Liver (tissue), 9 donors: ENCODE data around the gene HNMT. TPM values are rescaled to one million over a fixed set of nuclear protein-coding genes. Genes with fewer than 3 reads are reported as not detected.

ENCODE experiments used
- DNase-seq: peaks from one replicate; pipeline ENCODE4 v3.0.0-alpha.2; 2017; ENCODE audit warnings: low spot score
- H3K27ac ChIP-seq, 2 donors: one replicate each; pipeline ENCODE4 v1.7.0; 2013; ENCODE audit warnings: inconsistent platforms in 2 of 2, low read length in 2 of 2, control low read depth in 1 of 2, low read depth in 1 of 2, mild to moderate bottlenecking in 1 of 2
- H3K27me3 ChIP-seq, 4 donors: one replicate each; pipeline versions ENCODE4 v1.6.1 to v1.7.0; 2013; ENCODE audit warnings: low read length in 3 of 4, inconsistent platforms in 1 of 4, mild to moderate bottlenecking in 1 of 4, moderate library complexity in 1 of 4; ENCODE audit not compliant: control insufficient read depth in 4 of 4, insufficient read depth in 4 of 4
- H3K36me3 ChIP-seq, 4 donors: one replicate each; pipeline versions ENCODE4 v1.6.1 to v1.7.0; 2013; ENCODE audit warnings: low read length in 3 of 4, mild to moderate bottlenecking in 3 of 4, low read depth in 1 of 4, moderate library complexity in 1 of 4; ENCODE audit not compliant: control insufficient read depth in 4 of 4, insufficient read depth in 3 of 4
- H3K4me1 ChIP-seq, 4 donors: one replicate each; pipeline versions ENCODE4 v1.6.1 to v1.7.0; 2013; ENCODE audit warnings: low read length in 3 of 4, mild to moderate bottlenecking in 3 of 4, moderate library complexity in 1 of 4; ENCODE audit not compliant: control insufficient read depth in 4 of 4, insufficient read depth in 4 of 4
- H3K4me3 ChIP-seq, 3 donors: one replicate each; pipeline versions ENCODE4 v1.6.1 to v1.7.0; 2013; ENCODE audit warnings: low read length in 3 of 3, control low read depth in 1 of 3, low read depth in 1 of 3, mild to moderate bottlenecking in 1 of 3
- H3K9ac ChIP-seq, 2 donors: one replicate each; pipeline ENCODE4 v1.7.0; 2013; ENCODE audit warnings: low read length in 2 of 2, mild to moderate bottlenecking in 2 of 2, moderate library complexity in 2 of 2, control low read depth in 1 of 2, low read depth in 1 of 2
- H3K9me3 ChIP-seq, 4 donors: one replicate each; pipeline versions ENCODE4 v1.6.1 to v1.7.0; 2013; ENCODE audit warnings: low read length in 3 of 4; ENCODE audit not compliant: control insufficient read depth in 4 of 4
- ATF3 ChIP-seq: IDR thresholded peaks from 2 replicates; pipeline ENCODE4 v1.6.1; 2016; ENCODE audit warnings: antibody characterized with exemption
- CTCF ChIP-seq: fragments of 150-350 bp; IDR thresholded peaks from 2 replicates; pipeline ENCODE4 v1.5.1; 2017; ENCODE audit warnings: improper control_type of control experiment, low read depth, low read length; ENCODE audit not compliant: missing input control
- FOXA1 ChIP-seq: IDR thresholded peaks from 2 replicates; pipeline ENCODE4 v1.6.1; 2016; ENCODE audit warnings: antibody characterized with exemption
- FOXA2 ChIP-seq: IDR thresholded peaks from 2 replicates; pipeline ENCODE4 v1.6.1; 2016; ENCODE audit warnings: antibody characterized with exemption
- GABPA ChIP-seq, 2 donors: IDR thresholded peaks in 1 of 2; conservative IDR thresholded peaks in 1 of 2; 2 replicates each; pipeline ENCODE4 v1.6.1; 2016; ENCODE audit warnings: antibody characterized with exemption in 2 of 2, mild to moderate bottlenecking in 1 of 2, moderate library complexity in 1 of 2
- HNF4A ChIP-seq, 2 donors: conservative IDR thresholded peaks; 2 replicates each; pipeline ENCODE4 v1.6.1; 2016; ENCODE audit warnings: antibody characterized with exemption in 2 of 2, mild to moderate bottlenecking in 2 of 2
- MAX ChIP-seq: IDR thresholded peaks from 2 replicates; pipeline ENCODE4 v1.6.1; 2016; ENCODE audit warnings: antibody characterized with exemption
- REST ChIP-seq: IDR thresholded peaks from 2 replicates; pipeline ENCODE4 v1.6.1; 2016; ENCODE audit warnings: antibody characterized with exemption, mild to moderate bottlenecking
- RXRA ChIP-seq, 2 donors: IDR thresholded peaks; 2 replicates each; pipeline ENCODE4 v1.6.1; 2017 to 2018; ENCODE audit warnings: antibody characterized with exemption in 2 of 2, mild to moderate bottlenecking in 1 of 2
- TAF1 ChIP-seq: conservative IDR thresholded peaks from 2 replicates; pipeline ENCODE4 v1.6.1; 2016; ENCODE audit warnings: antibody characterized with exemption, mild to moderate bottlenecking
- YY1 ChIP-seq: IDR thresholded peaks from 2 replicates; pipeline ENCODE4 v1.6.1; 2016; ENCODE audit warnings: antibody characterized with exemption, mild to moderate bottlenecking
- ZBTB33 ChIP-seq: IDR thresholded peaks from 2 replicates; pipeline ENCODE4 v1.6.1; 2016; ENCODE audit warnings: antibody characterized with exemption
- WGBS: extraction: QIAGEN DNeasy Blood & Tissue Kit; methylation state at CpG from one replicate; pipeline ENCODE4 v1.1.7; 2013; 5-methylcytosine and 5-hydroxymethylcytosine counted together
- polyA plus RNA-seq, 2 donors: library from polyadenylated mRNA; stranded (reverse) in 1 of 2; unstranded in 1 of 2; fragments of 200-250 nt in 1 of 2; fragments of >200 nt in 1 of 2; fragmentation: Nextera tagmentation in 1 of 2; extraction: Ambion mirVana in 1 of 2; gene quantifications; one replicate each; pipeline versions ENCODE4 v1.2.1 to v1.2.3, GENCODE V29; 2013 to 2015
- total RNA-seq, 2 donors: library from RNA; depleted of rRNA; stranded (reverse); fragments of >200 nt; gene quantifications; one replicate each; pipeline ENCODE4 v1.2.3, GENCODE V29; 2014
- donor health status: healthy.
- donor health status: healthy.
- donor health status: healthy.
- donor health status: healthy.
- donor health status: healthy.

The HNMT gene
- total and polyA plus RNA-seq, 4 donors = 44.4 to 103 (median 78.5) TPM

- TF ChIP-seq ATF3 (no peak), FOXA2 (no peak), ZBTB33 (no peak), YY1 (no peak), TAF1 (no peak)
Measured at GRCh38 chr2:137939026-137939425, 25.2 kb upstream of the HNMT start (continued).

- Histone ChIP-seq H3K27me3 (no peaks in the 10 kb centered on the region), H3K36me3 (peaks cover 0 to 3% (median 0%) of the 10 kb centered on the region in 4 donors), H3K27ac (peak overlapping the region; percentile 59 to 63), H3K4me1 (peaks cover 5 to 52% (median 32%) of the 10 kb centered on the region in 4 donors), H3K9me3 (no peaks in the 10 kb centered on the region), H3K9ac (peak overlapping the region in 1 of 2 donors; percentile 58), H3K4me3 (peak overlapping the region in 2 of 3 donors; percentile 35 to 63)
- DNase-seq = no peak
- 43% methylated on average over 4 of the region's 4 CpGs for WGBS
- no peak for TF ChIP-seq CTCF
- no peak for TF ChIP-seq MAX
- no peak for TF ChIP-seq FOXA1
- TF ChIP-seq RXRA (IDR thresholded peaks at IDR 0.05) = no peak
- peak; percentile 33 for TF ChIP-seq YY1
- peak; percentile 33 to 47 for TF ChIP-seq HNF4A (conservative IDR thresholded peaks at IDR 0.05)
- no peak for TF ChIP-seq ZBTB33
- no peak for TF ChIP-seq REST
- TF ChIP-seq GABPA (IDR thresholded peaks at IDR 0.05 in 1 of 2, conservative IDR thresholded peaks at IDR 0.05 in 1 of 2) = no peak
Measured at GRCh38 chr2:137940154-137940553, 24.1 kb upstream of the HNMT start.
